SK-N-MC (cell line): ENCODE data around the gene PRTN3.

Experiments
- EZH2 ChIP-seq: fragments of 200-600 bp; sonication (generic); IDR thresholded peaks from one replicate; pipeline ENCODE4 v1.6.1; 2017; ENCODE audit warnings: antibody characterized with exemption
- POLR2AphosphoS5 ChIP-seq: IDR thresholded peaks from 2 replicates; pipeline ENCODE4 v1.6.1; 2012; ENCODE audit warnings: mild to moderate bottlenecking, low read depth, low read length, borderline replicate concordance

- TF ChIP-seq POLR2AphosphoS5 (no peak), EZH2 (no peak)
These were observed 13.0 kb upstream of the PRTN3 start, which contains the start of gene AZU1 for GRCh38 chr19:827710-828321.
